K562 (cell line): ENCODE results near the gene RFWD3. TPM values are rescaled to one million over a fixed set of nuclear protein-coding genes. Genes with fewer than 3 reads are reported as not detected.

Source experiments
- ATF7 ChIP-seq: fragments of 450-650 bp; IDR thresholded peaks from 2 replicates; pipeline ENCODE4 v1.7.1; 2014; ENCODE audit warnings: mild to moderate bottlenecking, moderate library complexity
- CREM ChIP-seq: IDR thresholded peaks from 2 replicates; pipeline ENCODE4 v1.6.1; 2014; ENCODE audit warnings: antibody characterized with exemption, low read depth
- ESRRA ChIP-seq: fragments of 450-650 bp; IDR thresholded peaks from 2 replicates; pipeline ENCODE4 v1.6.1; 2014; ENCODE audit warnings: low read depth, mild to moderate bottlenecking, moderate library complexity, borderline replicate concordance
- ETV6 ChIP-seq, 3 experiments: fragments of 150-350 bp in 1 of 3; sonication (generic) in 1 of 3; formaldehyde crosslinking in 1 of 3; IDR thresholded peaks; 2 replicates each; pipeline versions ENCODE4 v1.6.1 to v1.8.0; 2014 to 2022; ENCODE audit warnings: borderline replicate concordance in 2 of 3, low read depth in 2 of 3, antibody characterized with exemption in 1 of 3, low read length in 1 of 3, mild to moderate bottlenecking in 1 of 3, missing genetic modification reagents in 1 of 3
- FOXA3 ChIP-seq, 2 experiments: fragments of 450-650 bp in 1 of 2; sonication (generic) in 1 of 2; formaldehyde crosslinking; IDR thresholded peaks in 1 of 2; conservative IDR thresholded peaks in 1 of 2; 2 replicates each; pipeline versions ENCODE4 v1.4.0 to v1.8.0; 2020 to 2022; ENCODE audit warnings: mild to moderate bottlenecking in 2 of 2, missing genetic modification reagents in 1 of 2
- GABPB1 ChIP-seq: sonication (generic); formaldehyde crosslinking; IDR thresholded peaks from 2 replicates; pipeline ENCODE4 v1.8.0; 2022; ENCODE audit warnings: mild to moderate bottlenecking, missing genetic modification reagents
- ID3 ChIP-seq, 2 experiments: fragments of 250-450 bp in 1 of 2; fragments of 450-650 bp in 1 of 2; sonication (Bioruptor Pico) in 1 of 2; IDR thresholded peaks; 2 replicates each; pipeline versions ENCODE4 v1.6.1 to v1.8.0; 2016 to 2021; ENCODE audit warnings: mild to moderate bottlenecking in 2 of 2, moderate library complexity in 2 of 2, missing compliant biosample characterization in 1 of 2, missing genetic modification characterization in 1 of 2
- MAZ ChIP-seq, 2 experiments: fragments of 450-650 bp in 1 of 2; sonication (generic) in 1 of 2; formaldehyde crosslinking; IDR thresholded peaks in 1 of 2; conservative IDR thresholded peaks in 1 of 2; 2 replicates each; pipeline versions ENCODE4 v1.4.0 to v1.5.0; 2020; ENCODE audit warnings: mild to moderate bottlenecking in 1 of 2, missing genetic modification reagents in 1 of 2
- NR2C1 ChIP-seq, 2 experiments: fragments of 450-650 bp; IDR thresholded peaks; 2 replicates each; pipeline ENCODE4 v1.6.1; 2017; ENCODE audit warnings: mild to moderate bottlenecking in 2 of 2, antibody characterized with exemption in 1 of 2, inconsistent platforms in 1 of 2, missing compliant biosample characterization in 1 of 2, missing genetic modification characterization in 1 of 2
- RBM25 ChIP-seq: fragments of 200-400 bp; formaldehyde crosslinking; IDR thresholded peaks from 2 replicates; pipeline ENCODE4 v1.6.1; 2018; ENCODE audit warnings: low read length, low read depth, moderate library complexity; ENCODE audit not compliant: severe bottlenecking
- SMARCC2 ChIP-seq: fragments of 450-650 bp; IDR thresholded peaks from 2 replicates; pipeline ENCODE4 v1.6.1; 2017; ENCODE audit warnings: antibody characterized with exemption, moderate library complexity, mild to moderate bottlenecking, low read depth
- SPI1 ChIP-seq: IDR thresholded peaks from 2 replicates; pipeline ENCODE4 v1.6.1; 2011; ENCODE audit warnings: low read depth, low read length, control low read depth, borderline replicate concordance
- TAF7 ChIP-seq: fragments of 450-650 bp; IDR thresholded peaks from 2 replicates; pipeline ENCODE4 v1.6.1; 2016; ENCODE audit warnings: missing genetic modification characterization, missing compliant biosample characterization
- TFAP4 ChIP-seq: sonication (generic); formaldehyde crosslinking; IDR thresholded peaks from 2 replicates; pipeline ENCODE4 v1.8.0; 2022; ENCODE audit warnings: missing genetic modification reagents, mild to moderate bottlenecking, moderate library complexity, borderline replicate concordance
- ZNF592 ChIP-seq: fragments of 450-650 bp; IDR thresholded peaks from 2 replicates; pipeline ENCODE4 v1.6.1; 2017; ENCODE audit warnings: antibody characterized with exemption, mild to moderate bottlenecking
- ZNF740 ChIP-seq, 3 experiments: fragments of 200-800 bp in 1 of 3; sonication (Bioruptor generic) in 1 of 3; sonication (generic) in 1 of 3; formaldehyde crosslinking in 1 of 3; IDR thresholded peaks; 2 replicates each; pipeline versions ENCODE4 v1.6.1 to v1.8.0; 2016 to 2022; ENCODE audit warnings: mild to moderate bottlenecking in 2 of 3, missing compliant biosample characterization in 2 of 3, missing genetic modification characterization in 2 of 3, missing genetic modification reagents in 1 of 3
- polyA plus RNA-seq, 8 experiments: library from polyadenylated mRNA; depleted of rRNA in 4 of 8; stranded (reverse) in 5 of 8; unstranded in 3 of 8; fragments of >200 nt; fragmentation: Nextera tagmentation in 2 of 8; fragmentation: Illumina TruSeq in 1 of 8; extraction: Ambion mirVana in 2 of 8; extraction: Trizol in 1 of 8; gene quantifications; 2 replicates each; pipeline versions ENCODE4 v1.2.1 to v1.2.3, GENCODE V29; 2011 to 2014; ENCODE audit warnings: inconsistent platforms in 1 of 8, missing spikeins in 1 of 8
- total RNA-seq, 7 experiments: library from RNA; depleted of rRNA in 6 of 7; stranded (reverse); fragments of >200 nt in 6 of 7; fragmentation: Illumina TruSeq in 2 of 7; extraction: Trizol in 2 of 7; gene quantifications; 2 replicates each; pipeline versions ENCODE4 v1.2.1 to v1.2.3, GENCODE V29; 2011 to 2021; ENCODE audit warnings: low replicate concordance in 1 of 7

The RFWD3 gene
- total and polyA plus RNA-seq, 9 of the 15 experiments (the other 6 are each of a cell fraction or from before 2014, with no cell fraction given), result 20.8 to 121 (median 79.0) TPM

GRCh38 chr16:74700438-74701225, 34.0 kb upstream of the RFWD3 start, which contains the start of gene MLKL (continued):
- TF ChIP-seq ZNF592 (0 out of 2 replicates have a peak, but pooled peaks have one; percentile 66), SMARCC2 (no peak), RBM25 (no peak), SPI1 (peak; percentile 96), MAZ (CRISPR knock-in tag; conservative IDR thresholded peaks at IDR 0.05 in 1 of 2, IDR thresholded peaks at IDR 0.05 in 1 of 2) (peak; percentile 47 to 68; a peak in 3 of 4 replicates), NR2C1 (IDR thresholded peaks at IDR 0.05) (peak; percentile 48; the same call in 1 of the 2 replicates), NR2C1 (tag; IDR thresholded peaks at IDR 0.05) (peak; percentile 38; the same call in 1 of the 2 replicates), ID3 (CRISPR knock-in tag; IDR thresholded peaks at IDR 0.05) (no peak), ID3 (tag; IDR thresholded peaks at IDR 0.05) (peak; percentile 40; the same call in 1 of the 2 replicates), ZNF740 (CRISPR knock-in tag; IDR thresholded peaks at IDR 0.05) (0 out of 2 replicates have a peak, but pooled peaks have one; percentile 23), ZNF740 (tag; IDR thresholded peaks at IDR 0.05) (no peak), CREM (peak; percentile 3; the same call in 1 of the 2 replicates), GABPB1 (CRISPR knock-in tag) (peak; percentile 41; the same call in 1 of the 2 replicates), TFAP4 (CRISPR knock-in tag) (peak; percentile 58), ATF7 (0 out of 2 replicates have a peak, but pooled peaks have one; percentile 11), ESRRA (peak; percentile 58; the same call in 1 of the 2 replicates), FOXA3 (CRISPR knock-in tag; conservative IDR thresholded peaks at IDR 0.05 in 1 of 2, IDR thresholded peaks at IDR 0.05 in 1 of 2) (peak in 1 of 2 experiments; percentile 63; a peak in 1 of 4 replicates), TAF7 (tag) (0 out of 2 replicates have a peak, but pooled peaks have one; percentile 6), ETV6 (IDR thresholded peaks at IDR 0.05; ENCODE audit: borderline replicate concordance in 1 of 2, low read depth in 2 of 2, low read length in 1 of 2) (0 out of 4 replicates have a peak, but pooled peaks of 1 of the 2 experiments have one; percentile 49), ETV6 (CRISPR knock-in tag; IDR thresholded peaks at IDR 0.05; ENCODE audit: borderline replicate concordance) (no peak)
